Measurements from ENCODE around the gene NINJ1. TPM values are rescaled to one million over a fixed set of nuclear protein-coding genes. Genes with fewer than 3 reads are reported as not detected.

The NINJ1 gene
- total and polyA plus RNA-seq, 2 of the 8 experiments (the other 6 are each of a cell fraction or from before 2014, with no cell fraction given): 28.2 to 65.6 TPM

- TF ChIP-seq CHD7 (IDR thresholded peaks at IDR 0.05; ENCODE audit: insufficient replicate concordance, low read length): no peak
- TF ChIP-seq CHD1 (IDR thresholded peaks at IDR 0.05; ENCODE audit: low read depth, low read length): no peak
- no peak for TF ChIP-seq FOSL1 (IDR thresholded peaks at IDR 0.05; ENCODE audit: insufficient read depth, low read depth, low read length)
- TF ChIP-seq SIN3A (conservative IDR thresholded peaks at IDR 0.05 in 1 of 2, IDR thresholded peaks at IDR 0.05 in 1 of 2; ENCODE audit: low read depth in 1 of 2, low read length in 2 of 2): no peak
- no peak for TF ChIP-seq SAP30 (IDR thresholded peaks at IDR 0.05; ENCODE audit: insufficient read depth, insufficient replicate concordance, low read length)
- no peak for TF ChIP-seq CBX5 (IDR thresholded peaks at IDR 0.05; ENCODE audit: low read depth, low read length)
- no peak for TF ChIP-seq RNF2 (IDR thresholded peaks at IDR 0.05; ENCODE audit: borderline replicate concordance, low read depth, low read length, missing control alignments, poor library complexity, severe bottlenecking)
- TF ChIP-seq HDAC2 (IDR thresholded peaks at IDR 0.05; ENCODE audit: borderline replicate concordance in 1 of 2, low read depth in 2 of 2, low read length in 2 of 2): 0 out of 4 replicates have a peak, but pooled peaks of 1 of the 2 experiments have one; percentile 56
Measured at GRCh38 chr9:93138171-93138764, 4.2 kb upstream of the NINJ1 start (continued).

Measured in H1 (cell line).